ENCODE measurements around the gene TEX44. TPM values are rescaled to one million over a fixed set of nuclear protein-coding genes. Genes with fewer than 3 reads are reported as not detected.
"Not testable (repeated sequence)": the region's sequence is repeated elsewhere in the genome, so short reads cannot be mapped to it uniquely, and the experiment has no call there.

TEX44 gene
- total RNA-seq, 1 donor from 2014 or later: not detected

- no peak overlapping the region for H3K4me3 ChIP-seq
- no peaks in the 10 kb centered on the region for H3K4me1 ChIP-seq
- intact Hi-C loops (cut with DNase I): no loop called here
- H3K27me3 ChIP-seq: no peaks in the 10 kb centered on the region
- DNase-seq (no peak), ATAC-seq (no peak)
- H3K36me3 ChIP-seq: no peaks in the 10 kb centered on the region
- TF ChIP-seq CTCF (IDR thresholded peaks at IDR 0.05): no peak
- H3K9me3 ChIP-seq: no peaks in the 10 kb centered on the region
- H3K27ac ChIP-seq: no peak overlapping the region
These were observed 16.2 kb upstream of the TEX44 start for GRCh38 chr2:231576465-231576864.

- DNase-seq; intact Hi-C loops (cut with DNase I); H3K4me3 ChIP-seq; H3K36me3 ChIP-seq; H3K4me1 ChIP-seq; H3K27ac ChIP-seq; H3K27me3 ChIP-seq; ATAC-seq; H3K9me3 ChIP-seq: not testable (repeated sequence)
These were observed 14.0 kb upstream of the TEX44 start for GRCh38 chr2:231578655-231579054.

- no peak for TF ChIP-seq CTCF (IDR thresholded peaks at IDR 0.05)
- Histone ChIP-seq H3K36me3 (no peaks in the 10 kb centered on the region), H3K27ac (no peak overlapping the region), H3K9me3 (no peaks in the 10 kb centered on the region), H3K27me3 (no peaks in the 10 kb centered on the region), H3K4me3 (no peak overlapping the region), H3K4me1 (no peaks in the 10 kb centered on the region)
- intact Hi-C loops (cut with DNase I): no loop called here
- DNase-seq: no peak
- no peak for ATAC-seq
These were observed 13.1 kb upstream of the TEX44 start for GRCh38 chr2:231579560-231579959.

GRCh38 chr2:231581328-231581727 lies 11.3 kb upstream of the TEX44 start:
- Histone ChIP-seq H3K9me3 (no peaks in the 10 kb centered on the region), H3K27me3 (no peaks in the 10 kb centered on the region), H3K4me3 (no peak overlapping the region), H3K4me1 (no peaks in the 10 kb centered on the region), H3K27ac (no peak overlapping the region), H3K36me3 (no peaks in the 10 kb centered on the region)
- DNase-seq: no peak
- no peak for ATAC-seq
- intact Hi-C loops (cut with DNase I): no loop called here
- no peak for TF ChIP-seq CTCF (IDR thresholded peaks at IDR 0.05)

GRCh38 chr2:231583982-231584381 lies 8.7 kb upstream of the TEX44 start:
- H3K4me1 ChIP-seq: no peaks in the 10 kb centered on the region
- DNase-seq (no peak), ATAC-seq (no peak)
- H3K27me3 ChIP-seq: no peaks in the 10 kb centered on the region
- intact Hi-C loops (cut with DNase I): no loop called here
- no peak for TF ChIP-seq CTCF (IDR thresholded peaks at IDR 0.05)
- H3K4me3 ChIP-seq: no peak overlapping the region
- H3K27ac ChIP-seq: no peak overlapping the region
- H3K9me3 ChIP-seq: no peaks in the 10 kb centered on the region
- no peaks in the 10 kb centered on the region for H3K36me3 ChIP-seq

GRCh38 chr2:231587744-231588143 lies 4.9 kb upstream of the TEX44 start:
- not testable (repeated sequence) for ATAC-seq

GRCh38 chr2:231589656-231590055 lies 3.0 kb upstream of the TEX44 start:
- Histone ChIP-seq H3K9me3 (no peaks in the 10 kb centered on the region), H3K27ac (no peak overlapping the region), H3K4me3 (no peak overlapping the region), H3K36me3 (no peaks in the 10 kb centered on the region), H3K27me3 (no peaks in the 10 kb centered on the region), H3K4me1 (no peaks in the 10 kb centered on the region)
- TF ChIP-seq CTCF (IDR thresholded peaks at IDR 0.05): no peak
- intact Hi-C loops (cut with DNase I): no loop called here
- no peak for DNase-seq
- no peak for ATAC-seq

More at GRCh38 chr2:231587744-231588143, 4.9 kb upstream of the TEX44 start:
- intact Hi-C loops (cut with DNase I); H3K4me1 ChIP-seq; H3K9me3 ChIP-seq; DNase-seq; H3K27ac ChIP-seq; H3K4me3 ChIP-seq; H3K27me3 ChIP-seq; H3K36me3 ChIP-seq: not testable (repeated sequence)
